Transverse colon (tissue), 4 donors: ENCODE measurements around the gene STYXL1. TPM values are rescaled to one million over a fixed set of nuclear protein-coding genes. Genes with fewer than 3 reads are reported as not detected.
A peak's percentile ranks its signal among the peaks of the same experiment; 100 is the strongest.

Experiments used
- DNase-seq: peaks from one replicate; pipeline ENCODE4 v3.0.0-alpha.2; 2019
- H3K27ac ChIP-seq, 4 donors: fragments of 200-600 bp; sonication (generic); 2 replicates each; pipeline ENCODE4 v1.5.1; 2016 to 2018; ENCODE audit warnings: inconsistent platforms in 4 of 4
- H3K27me3 ChIP-seq: fragments of 200-600 bp; sonication (generic); 2 replicates; pipeline ENCODE4 v1.5.1; 2017; ENCODE audit warnings: inconsistent platforms
- H3K36me3 ChIP-seq, 4 donors: fragments of 200-600 bp; sonication (generic); 2 replicates each; pipeline ENCODE4 v1.5.1; 2017 to 2019; ENCODE audit warnings: inconsistent platforms in 4 of 4
- H3K4me1 ChIP-seq, 4 donors: fragments of 200-600 bp; sonication (generic); 2 replicates each; pipeline ENCODE4 v1.5.1; 2017 to 2020; ENCODE audit warnings: inconsistent platforms in 4 of 4
- H3K4me3 ChIP-seq, 4 donors: fragments of 200-600 bp; sonication (generic); 1 replicate in 1 of 4; 2 replicates in 3 of 4; pipeline versions ENCODE4 v1.5.1 to v1.6.1; 2017 to 2019; ENCODE audit warnings: inconsistent platforms in 4 of 4
- H3K9me3 ChIP-seq, 2 donors: fragments of 200-600 bp; sonication (generic); 2 replicates each; pipeline ENCODE4 v1.5.1; 2017 to 2019; ENCODE audit warnings: inconsistent platforms in 2 of 2
- EP300 ChIP-seq: sonication (generic); formaldehyde crosslinking; IDR thresholded peaks from one replicate; pipeline ENCODE4 v1.6.1; 2017; ENCODE audit warnings: antibody characterized with exemption, low read depth
- POLR2A ChIP-seq: fragments of 450-650 bp; IDR thresholded peaks from one replicate; pipeline ENCODE4 v1.6.1; 2016; ENCODE audit warnings: antibody characterized with exemption, mild to moderate bottlenecking, moderate library complexity
- POLR2AphosphoS5 ChIP-seq, 3 donors: sonication (generic); formaldehyde crosslinking; IDR thresholded peaks; one replicate each; pipeline ENCODE4 v1.6.1; 2016; ENCODE audit warnings: antibody characterized with exemption in 3 of 3
- WGBS, 2 donors: methylation state at CpG; one replicate each; pipeline ENCODE4 v1.1.5; 2018; ENCODE audit warnings: low coverage in 1 of 2; 5-methylcytosine and 5-hydroxymethylcytosine counted together
- in situ Hi-C, 4 donors: fragments of 200-750 bp; cut with MboI; loops; one replicate each; pipeline versions ENCODE4 v1.15.0 to v1.15.1; 2017; ENCODE audit warnings: low sequenced_read_pairs in 3 of 4, low pct_ligation_motif_present in 1 of 4, low pct_unique_long_range_greater_than_20kb in 1 of 4
- intact Hi-C: fragments of 100-400 bp; cut with DNase I; formaldehyde crosslinking; loops from one replicate; pipeline ENCODE4 v1.15.1; 2023; ENCODE audit warnings: low total_unique reads
- total RNA-seq, 4 donors: library from RNA; depleted of rRNA; stranded (reverse); fragments of >200 nt; gene quantifications; one replicate each; pipeline ENCODE4 v1.1.0, GENCODE V29; 2016
- TF ChIP-seq, protein P1 (sequence below), 5 experiments: fragments of 200-600 bp in 3 of 5; fragments of 450-650 bp in 2 of 5; sonication (generic) in 3 of 5; IDR thresholded peaks; 1 replicate in 2 of 5; 2 replicates in 3 of 5; pipeline ENCODE4 v1.5.1; 2016 to 2017; ENCODE audit warnings: antibody characterized with exemption in 5 of 5, inconsistent platforms in 3 of 5, mild to moderate bottlenecking in 2 of 5, moderate library complexity in 1 of 5

Gene STYXL1
- total RNA-seq, 4 donors from 2014 or later = 3.4 to 51.9 (median 20.9) TPM

GRCh38 chr7:76047305-76047810 lies 442 bp downstream of the STYXL1 start:
- H3K36me3 ChIP-seq = no peaks in the 10 kb centered on the region
- H3K4me3 ChIP-seq = peak overlapping the region; percentile 67 to 99 (median 80)
- TF ChIP-seq EP300 (no peak), POLR2AphosphoS5 (IDR thresholded peaks at IDR 0.05) (no peak), POLR2A (no peak)
- TF ChIP-seq, protein P1, sequence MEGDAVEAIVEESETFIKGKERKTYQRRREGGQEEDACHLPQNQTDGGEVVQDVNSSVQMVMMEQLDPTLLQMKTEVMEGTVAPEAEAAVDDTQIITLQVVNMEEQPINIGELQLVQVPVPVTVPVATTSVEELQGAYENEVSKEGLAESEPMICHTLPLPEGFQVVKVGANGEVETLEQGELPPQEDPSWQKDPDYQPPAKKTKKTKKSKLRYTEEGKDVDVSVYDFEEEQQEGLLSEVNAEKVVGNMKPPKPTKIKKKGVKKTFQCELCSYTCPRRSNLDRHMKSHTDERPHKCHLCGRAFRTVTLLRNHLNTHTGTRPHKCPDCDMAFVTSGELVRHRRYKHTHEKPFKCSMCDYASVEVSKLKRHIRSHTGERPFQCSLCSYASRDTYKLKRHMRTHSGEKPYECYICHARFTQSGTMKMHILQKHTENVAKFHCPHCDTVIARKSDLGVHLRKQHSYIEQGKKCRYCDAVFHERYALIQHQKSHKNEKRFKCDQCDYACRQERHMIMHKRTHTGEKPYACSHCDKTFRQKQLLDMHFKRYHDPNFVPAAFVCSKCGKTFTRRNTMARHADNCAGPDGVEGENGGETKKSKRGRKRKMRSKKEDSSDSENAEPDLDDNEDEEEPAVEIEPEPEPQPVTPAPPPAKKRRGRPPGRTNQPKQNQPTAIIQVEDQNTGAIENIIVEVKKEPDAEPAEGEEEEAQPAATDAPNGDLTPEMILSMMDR (IDR thresholded peaks at IDR 0.05) = no peak
- in situ Hi-C loops (no loop called here), intact Hi-C loops (no loop called here)
- H3K4me1 ChIP-seq = peaks cover 14 to 40% (median 23%) of the 10 kb centered on the region in 4 donors
- no peaks in the 10 kb centered on the region for H3K9me3 ChIP-seq
- 2% methylated on average over 15 of the region's 21 CpGs; no CpG with 5 or more reads in 1 of the 2 donors for WGBS, 2 donors
- H3K27ac ChIP-seq = peak overlapping the region; percentile 90 to 97 (median 94)
- DNase-seq = no peak
- no peaks in the 10 kb centered on the region for H3K27me3 ChIP-seq

GRCh38 chr7:76044375-76044865 lies 3.4 kb downstream of the STYXL1 start:
- intact Hi-C loops (no loop called here), in situ Hi-C loops (no loop called here)
- TF ChIP-seq POLR2A = no peak
- TF ChIP-seq, protein P1 (IDR thresholded peaks at IDR 0.05) = no peak
- TF ChIP-seq POLR2AphosphoS5 (IDR thresholded peaks at IDR 0.05) = no peak
- TF ChIP-seq EP300 = no peak
- no peak overlapping the region for H3K4me3 ChIP-seq
- no peak overlapping the region for H3K27ac ChIP-seq
- WGBS, 2 donors = 88% methylated on average over 7 of the region's 7 CpGs; no CpG with 5 or more reads in 1 of the 2 donors
- peaks cover 11 to 29% (median 20%) of the 10 kb centered on the region in 4 donors for H3K4me1 ChIP-seq
- H3K36me3 ChIP-seq = no peaks in the 10 kb centered on the region
- no peaks in the 10 kb centered on the region for H3K27me3 ChIP-seq
- DNase-seq = no peak
- no peaks in the 10 kb centered on the region for H3K9me3 ChIP-seq

DNA sequence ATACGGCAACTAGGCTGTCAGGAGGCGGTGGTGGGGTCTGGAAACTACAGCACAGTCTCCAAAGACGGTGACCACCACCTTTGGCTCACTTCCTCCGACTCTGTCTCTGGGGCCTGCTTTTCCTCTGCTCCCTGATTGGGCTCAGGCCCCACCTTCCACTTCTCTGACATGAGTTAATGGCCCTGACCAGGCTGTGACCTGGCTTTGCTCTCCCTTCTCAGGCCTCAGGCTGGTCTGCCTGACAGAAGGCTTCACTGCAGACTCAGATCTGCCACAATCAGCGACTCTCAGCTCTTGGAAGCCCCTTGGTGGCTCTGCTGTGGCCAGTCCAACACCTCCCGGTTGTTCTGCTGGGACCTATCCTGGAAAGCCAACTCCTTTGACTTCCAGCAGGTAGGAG lies 7.7 kb downstream of the STYXL1 start:
- H3K36me3 ChIP-seq = no peaks in the 10 kb centered on the region
- peaks cover 0 to 4% (median 0%) of the 10 kb centered on the region in 4 donors for H3K4me1 ChIP-seq
- H3K4me3 ChIP-seq = no peak overlapping the region
- TF ChIP-seq POLR2AphosphoS5 (IDR thresholded peaks at IDR 0.05) (no peak), POLR2A (no peak), EP300 (no peak)
- H3K9me3 ChIP-seq = no peaks in the 10 kb centered on the region
- no peak for DNase-seq
- H3K27me3 ChIP-seq = no peaks in the 10 kb centered on the region
- 78% methylated on average over 6 of the region's 6 CpGs; no CpG with 5 or more reads in 1 of the 2 donors for WGBS, 2 donors
- intact Hi-C loops = no loop called here
- H3K27ac ChIP-seq = no peak overlapping the region
- in situ Hi-C loops = no loop called here

DNA sequence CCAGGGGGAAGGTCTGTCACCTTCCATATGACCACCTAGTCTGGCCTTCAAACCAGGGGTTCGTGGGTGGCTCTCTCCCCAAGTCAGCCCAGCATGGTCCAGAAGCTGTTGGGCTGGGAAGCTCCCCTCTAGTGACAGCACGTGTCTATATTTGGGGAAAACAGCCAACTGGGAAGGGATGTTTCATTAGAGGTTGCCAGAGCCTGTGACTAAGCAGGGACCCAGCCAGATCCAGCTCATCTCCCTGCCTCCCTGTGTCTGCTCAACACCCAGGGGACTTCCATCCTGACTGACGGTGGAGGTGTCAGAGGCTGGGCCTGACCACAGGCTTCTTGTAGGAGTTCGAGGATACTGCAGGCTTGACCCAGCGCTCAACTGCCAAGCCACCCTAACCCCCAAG lies 10.5 kb downstream of the STYXL1 start:
- no peak for TF ChIP-seq EP300
- no peak for TF ChIP-seq POLR2AphosphoS5 (IDR thresholded peaks at IDR 0.05)
- TF ChIP-seq POLR2A = no peak
- TF ChIP-seq, protein P1 (IDR thresholded peaks at IDR 0.05) = no peak
- WGBS, 2 donors = 81% methylated on average over 5 of the region's 5 CpGs; no CpG with 5 or more reads in 1 of the 2 donors
- no peak for DNase-seq
- Histone ChIP-seq H3K4me1 (peaks cover 0 to 4% (median 0%) of the 10 kb centered on the region in 4 donors), H3K9me3 (no peaks in the 10 kb centered on the region), H3K27me3 (no peaks in the 10 kb centered on the region), H3K4me3 (no peak overlapping the region), H3K36me3 (no peaks in the 10 kb centered on the region), H3K27ac (no peak overlapping the region)
- in situ Hi-C loops (no loop called here), intact Hi-C loops (no loop called here)
